GM18873 (cell line): ENCODE measurements around the gene RBM38.

Source experiments
- ATAC-seq: cut with Tn5 transposase; IDR thresholded peaks from one replicate; pipeline ENCODE4 v1.9.1; 2021; ENCODE audit warnings: mild to moderate bottlenecking, moderate library complexity, moderate number of reproducible peaks; ENCODE audit not compliant: unreplicated experiment, low FRiP score

The RBM38 gene

GRCh38 chr20:57402206-57403125 is 11.3 kb downstream of the RBM38 start:
- no peak for ATAC-seq

DNA sequence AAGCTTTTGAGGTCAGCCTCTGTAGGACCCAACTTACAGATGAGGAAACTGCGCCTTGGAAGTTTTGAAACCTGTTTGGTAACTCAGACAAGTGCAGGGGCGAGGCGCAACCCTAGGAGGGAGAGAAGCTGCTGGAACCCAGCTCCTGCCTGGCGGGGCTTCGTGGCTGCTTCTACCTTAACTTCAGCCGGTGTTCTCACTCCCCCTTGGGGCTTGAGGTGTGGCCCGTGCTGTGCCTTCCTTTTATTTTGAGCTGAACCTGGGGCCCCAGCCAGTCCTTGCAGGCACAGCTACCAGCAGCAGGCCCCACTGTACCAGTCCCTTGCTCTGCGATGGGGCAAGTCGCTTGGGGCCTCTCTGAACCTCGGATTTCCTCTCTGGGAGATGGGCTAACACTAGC is 12.0 kb downstream of the RBM38 start:
- ATAC-seq = no peak

DNA sequence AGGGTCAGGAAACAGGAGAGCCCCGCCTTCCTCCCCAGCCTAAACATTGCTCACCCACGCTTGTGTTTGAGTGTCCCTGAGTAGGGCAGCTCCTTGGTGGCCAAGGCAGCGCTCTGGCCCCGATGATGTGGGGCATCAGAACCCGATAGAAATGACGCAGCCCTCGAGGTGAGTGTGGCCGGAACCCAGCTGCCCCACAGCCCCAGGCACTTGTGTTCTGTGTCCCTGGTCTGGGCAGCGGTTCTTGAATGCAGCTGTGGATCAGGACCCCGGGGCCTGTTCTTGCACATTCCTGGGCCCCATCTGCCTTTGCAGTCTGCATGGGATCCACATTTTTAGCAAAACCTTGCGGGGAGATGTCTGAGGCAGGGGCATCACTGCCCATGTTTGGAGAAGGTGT is 12.8 kb downstream of the RBM38 start:
- ATAC-seq = no peak

GRCh38 chr20:57404419-57405072 is 13.3 kb downstream of the RBM38 start:
- no peak for ATAC-seq

DNA sequence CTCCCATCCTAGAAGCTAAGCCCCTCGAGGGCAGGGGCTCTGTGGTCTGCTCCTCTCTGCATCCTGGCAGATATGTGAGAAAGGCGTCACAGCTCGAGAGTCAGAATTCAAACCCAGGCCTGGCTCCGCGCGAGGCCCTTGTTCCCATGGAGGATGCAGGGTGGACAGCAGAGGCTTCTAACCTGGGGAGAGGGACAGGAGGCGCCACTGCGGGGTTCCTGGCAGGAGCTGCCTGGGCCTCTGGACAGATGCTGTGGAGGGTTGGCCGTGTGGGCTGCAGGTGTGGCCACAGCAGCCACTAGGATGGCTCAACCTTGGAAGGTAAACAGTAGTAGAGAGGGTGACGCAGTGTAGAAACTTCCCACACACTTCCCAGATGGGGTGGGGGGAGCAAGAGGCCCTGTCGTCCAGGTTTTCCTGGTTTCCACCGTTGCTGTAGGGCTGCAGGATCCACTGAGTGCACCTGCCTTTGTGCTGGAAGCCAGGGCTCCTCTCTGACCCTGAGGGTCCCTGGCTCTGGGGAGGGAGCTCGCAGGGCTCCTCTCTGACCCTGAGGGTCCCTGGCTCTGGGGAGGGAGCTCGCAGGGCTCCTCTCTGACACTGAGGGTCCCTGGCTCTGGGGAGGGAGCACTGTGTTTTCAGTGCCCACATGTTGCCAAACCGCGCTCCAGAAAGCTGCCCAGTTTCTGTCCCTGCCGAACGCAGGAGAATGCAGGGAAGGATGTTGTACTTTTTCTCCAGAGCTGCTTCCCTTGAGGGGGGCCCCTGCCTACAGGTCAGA is 14.2 kb downstream of the RBM38 start:
- ATAC-seq = no peak

GRCh38 chr20:57407541-57407956 is 16.4 kb downstream of the RBM38 start:
- no peak for ATAC-seq

DNA sequence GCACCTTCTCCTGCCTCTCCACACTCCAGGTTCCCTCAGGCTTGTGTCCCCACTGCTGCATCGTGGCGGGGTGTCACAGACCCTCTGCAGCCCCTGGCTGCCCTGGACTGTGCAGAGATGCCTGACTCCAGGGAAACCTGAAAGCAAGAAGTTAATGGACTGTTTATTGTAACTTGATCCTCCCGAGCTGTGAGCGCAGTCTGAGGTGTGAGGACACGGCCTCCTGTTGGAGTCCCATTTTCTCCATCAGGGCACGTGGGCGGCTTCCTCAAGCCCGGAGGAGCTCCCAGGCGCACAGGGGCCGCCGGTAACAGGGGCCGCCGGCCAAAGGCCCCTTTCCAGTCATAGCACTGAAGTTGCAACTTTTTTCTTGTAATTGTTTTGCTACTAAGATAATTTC is 16.9 kb downstream of the RBM38 start:
- no peak for ATAC-seq

GRCh38 chr20:57408536-57409233 is 17.5 kb downstream of the RBM38 start:
- ATAC-seq = no peak

- ATAC-seq = no peak
These were observed 18.1 kb downstream of the RBM38 start for GRCh38 chr20:57409316-57409671.

GRCh38 chr20:57409672-57410397 is 18.6 kb downstream of the RBM38 start:
- ATAC-seq = no peak

DNA sequence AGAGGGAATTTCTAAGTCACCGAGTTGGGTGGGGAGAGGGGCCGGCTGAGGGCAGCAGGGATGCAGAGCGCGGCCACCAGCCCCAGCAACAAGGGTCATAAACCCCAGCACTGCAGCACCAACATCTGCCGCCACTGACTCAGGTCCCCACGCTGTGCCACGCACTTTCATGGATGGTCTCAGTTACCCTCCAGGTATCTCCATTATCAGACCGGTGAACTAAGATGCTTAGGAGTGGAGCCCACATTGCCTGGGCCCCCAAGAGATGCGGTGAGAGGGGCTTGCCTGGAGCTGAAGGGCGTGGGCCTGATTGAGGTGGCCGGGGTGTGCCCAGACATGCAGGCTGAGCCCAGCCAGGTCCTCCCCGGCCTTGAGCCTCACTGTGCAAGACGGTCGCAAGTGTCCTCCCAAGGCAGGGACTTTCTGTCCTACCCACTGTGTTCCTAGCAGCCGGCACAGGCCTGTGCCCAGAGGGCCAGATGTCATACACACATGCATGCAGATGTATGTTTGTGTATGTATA is 19.3 kb downstream of the RBM38 start:
- ATAC-seq = no peak

DNA sequence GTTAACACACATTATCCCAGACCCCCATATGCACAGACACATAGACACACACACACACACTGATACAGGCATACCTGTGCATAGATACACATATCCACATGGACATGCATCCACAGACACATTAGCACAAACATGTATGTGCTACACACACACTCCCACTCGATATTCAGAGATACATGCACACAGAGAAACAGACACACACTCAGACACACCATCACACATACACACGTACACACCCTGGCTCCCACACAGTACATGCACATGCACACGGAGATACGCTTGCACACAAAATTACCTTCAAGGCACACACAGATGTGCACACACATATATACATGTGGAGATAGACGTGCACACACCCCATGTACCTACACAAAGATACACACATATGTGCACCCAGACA is 19.7 kb downstream of the RBM38 start:
- ATAC-seq = no peak

- no peak for ATAC-seq
These were observed 20.4 kb downstream of the RBM38 start for GRCh38 chr20:57411406-57412283.

DNA sequence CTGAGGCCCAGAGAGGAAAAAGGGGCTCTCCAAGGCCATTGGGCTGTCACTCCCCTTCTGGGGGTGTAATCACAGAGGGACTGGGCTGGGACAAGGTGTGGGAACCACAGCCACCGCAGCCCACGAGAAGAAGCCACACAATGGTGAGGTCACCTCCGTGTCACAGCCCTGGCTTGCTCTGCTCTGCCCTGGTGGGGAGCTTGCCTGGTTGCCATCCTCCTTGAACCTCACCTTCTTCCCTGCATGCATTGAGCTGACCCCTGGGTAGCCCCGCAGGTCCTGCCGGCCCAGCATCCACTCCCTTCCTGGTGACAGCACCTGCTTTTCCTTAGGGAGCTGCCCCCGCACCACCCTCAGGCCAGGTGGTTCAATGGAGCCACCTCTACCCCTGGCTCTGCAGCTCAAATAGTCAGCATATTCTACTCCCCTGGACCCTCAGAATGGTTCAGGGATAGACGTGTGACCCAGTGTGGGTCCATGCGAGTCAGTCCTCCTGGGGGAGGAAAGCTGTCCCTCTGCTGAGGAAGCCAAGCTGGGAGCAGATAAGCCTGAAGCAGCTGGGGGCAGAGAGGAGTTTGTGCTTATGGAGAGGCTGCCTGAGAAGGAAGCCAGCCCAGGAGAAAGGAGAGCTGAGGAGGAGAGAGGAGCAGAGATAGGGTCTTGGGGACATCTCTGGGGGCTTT is 21.3 kb downstream of the RBM38 start:
- ATAC-seq = no peak

DNA sequence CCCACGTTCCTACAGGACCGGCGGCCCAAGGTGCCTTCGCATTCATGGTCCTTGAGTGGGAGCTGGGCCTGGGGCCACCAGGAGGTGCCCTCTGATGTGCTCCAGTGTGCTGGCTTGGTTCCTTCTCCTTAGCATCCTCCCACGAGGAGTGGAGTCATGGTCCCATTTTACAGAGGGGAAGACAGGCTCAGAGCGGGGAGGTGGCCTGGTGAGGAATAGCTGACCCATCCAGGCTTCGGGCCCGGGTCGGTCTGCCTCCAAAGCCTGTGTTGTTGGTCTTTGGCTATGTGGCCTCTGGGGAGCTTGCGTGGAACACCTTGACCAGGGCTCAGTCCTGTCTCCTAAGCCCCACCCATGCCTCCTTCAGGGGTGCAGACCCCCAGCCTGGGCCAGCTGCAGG is 22.8 kb downstream of the RBM38 start:
- ATAC-seq = no peak

DNA sequence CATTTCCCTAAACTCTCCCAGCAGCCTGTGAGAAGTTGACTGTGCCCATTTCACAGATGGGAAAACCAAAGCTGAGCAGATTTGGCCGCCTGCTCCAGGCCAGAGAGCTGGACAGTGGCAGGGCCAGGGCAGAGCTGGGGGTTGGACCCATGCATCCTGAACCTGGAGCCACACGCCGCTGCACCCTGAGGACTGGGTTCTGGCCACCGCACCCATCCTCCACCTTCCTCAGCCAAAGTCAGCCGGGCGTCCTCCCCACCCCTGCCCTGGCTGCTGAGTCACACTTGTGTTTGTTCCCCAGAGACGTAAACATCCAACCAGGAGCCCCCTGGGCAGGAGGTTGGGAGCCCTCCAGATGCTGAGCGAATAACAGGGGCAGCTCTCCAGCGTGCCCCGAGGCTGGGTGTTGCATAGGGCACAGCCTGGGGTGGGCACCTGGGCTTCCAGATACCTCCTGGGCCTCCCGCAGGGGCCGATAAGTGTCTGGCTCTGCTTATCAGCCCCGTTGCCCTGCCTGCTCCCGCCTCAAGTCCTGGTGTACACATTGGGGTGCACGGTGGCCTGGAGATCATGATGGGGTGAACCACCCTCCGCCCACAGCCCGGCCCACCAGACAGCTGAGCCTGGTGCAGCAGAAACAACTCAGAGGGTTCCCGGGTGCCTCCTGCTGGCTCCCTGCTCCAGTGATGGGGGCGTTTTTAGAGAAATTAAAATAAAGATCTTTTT is 23.8 kb downstream of the RBM38 start:
- ATAC-seq = no peak

GRCh38 chr20:57415771-57416170 is 24.6 kb downstream of the RBM38 start:
- ATAC-seq = no peak
